Spleen (tissue), 11 donors: ENCODE results near the gene CCDC148. TPM values are rescaled to one million over a fixed set of nuclear protein-coding genes. Genes with fewer than 3 reads are reported as not detected.

Experiments used
- DNase-seq: peaks from one replicate; pipeline ENCODE4 v3.0.0-alpha.2; 2020
- H3K27ac ChIP-seq, 8 donors: fragments of 200-600 bp; sonication (generic) in 7 of 8; 1 replicate in 4 of 8; 2 replicates in 4 of 8; pipeline versions ENCODE4 v1.5.0 to v1.8.0; 2016 to 2021; ENCODE audit warnings: inconsistent platforms in 4 of 8, mild to moderate bottlenecking in 4 of 8, moderate library complexity in 1 of 8
- H3K27me3 ChIP-seq, 7 donors: fragments of 200-600 bp; sonication (generic) in 6 of 7; replicated peaks in 1 of 7; 1 replicate in 4 of 7; 2 replicates in 3 of 7; pipeline versions ENCODE4 v1.5.0 to v1.8.0; 2016 to 2021; ENCODE audit warnings: inconsistent platforms in 3 of 7, mild to moderate bottlenecking in 1 of 7
- H3K36me3 ChIP-seq, 6 donors: fragments of 200-600 bp; sonication (generic) in 5 of 6; 1 replicate in 4 of 6; 2 replicates in 2 of 6; pipeline versions ENCODE4 v1.5.0 to v1.8.0; 2016 to 2021; ENCODE audit warnings: inconsistent platforms in 2 of 6
- H3K4me1 ChIP-seq, 6 donors: fragments of 200-600 bp; sonication (generic) in 5 of 6; 1 replicate in 3 of 6; 2 replicates in 3 of 6; pipeline versions ENCODE4 v1.5.0 to v1.8.0; 2016 to 2021; ENCODE audit warnings: inconsistent platforms in 3 of 6
- H3K4me3 ChIP-seq, 8 donors: fragments of 200-600 bp; sonication (generic) in 7 of 8; 1 replicate in 4 of 8; 2 replicates in 4 of 8; pipeline versions ENCODE4 v1.5.0 to v1.8.0; 2016 to 2021; ENCODE audit warnings: inconsistent platforms in 4 of 8, mild to moderate bottlenecking in 4 of 8, moderate library complexity in 2 of 8
- H3K9me3 ChIP-seq, 8 donors: fragments of 200-600 bp; sonication (generic) in 7 of 8; 1 replicate in 4 of 8; 2 replicates in 4 of 8; pipeline versions ENCODE4 v1.5.0 to v1.8.0; 2016 to 2021; ENCODE audit warnings: inconsistent platforms in 4 of 8
- CTCF ChIP-seq, 11 experiments: fragments of 200-600 bp in 7 of 11; fragments of 450-650 bp in 4 of 11; sonication (generic) in 4 of 11; IDR thresholded peaks in 8 of 11; conservative IDR thresholded peaks in 3 of 11; 1 replicate in 7 of 11; 2 replicates in 4 of 11; pipeline versions ENCODE4 v1.4.0 to v1.8.0; 2016 to 2021; ENCODE audit warnings: antibody characterized with exemption in 11 of 11, inconsistent platforms in 4 of 11, mild to moderate bottlenecking in 1 of 11
- POLR2A ChIP-seq, 3 donors: fragments of 450-650 bp; IDR thresholded peaks; one replicate each; pipeline ENCODE4 v1.5.1; 2017; ENCODE audit warnings: antibody characterized with exemption in 3 of 3, mild to moderate bottlenecking in 1 of 3
- POLR2AphosphoS5 ChIP-seq, 3 donors: sonication (generic); formaldehyde crosslinking; IDR thresholded peaks; one replicate each; pipeline ENCODE4 v1.5.1; 2017; ENCODE audit warnings: antibody characterized with exemption in 3 of 3
- WGBS, 5 donors: extraction: QIAGEN DNeasy Blood & Tissue Kit in 3 of 5; methylation state at CpG; one replicate each; pipeline versions ENCODE4 v1.1.5 to v1.1.7; 2013 to 2018; 5-methylcytosine and 5-hydroxymethylcytosine counted together
- intact Hi-C: fragments of 100-400 bp; cut with DNase I; formaldehyde crosslinking; loops from one replicate; pipeline ENCODE4 v1.15.0; 2023; ENCODE audit warnings: low total_unique reads
- polyA plus RNA-seq, 3 donors: library from polyadenylated mRNA; stranded (reverse); fragments of 200-250 nt; gene quantifications; one replicate each; pipeline ENCODE4 v1.2.1, GENCODE V29; 2013
- total RNA-seq, 7 donors: library from RNA; depleted of rRNA in 3 of 7; stranded (reverse); fragments of >200 nt in 3 of 7; fragmentation: NEBNext Ultra II Directional in 4 of 7; extraction: Animal tissue kit (Norgen Biotek cat#: 25700) in 4 of 7; gene quantifications; one replicate each; pipeline versions ENCODE4 v1.1.0 to v1.2.1, GENCODE V29; 2016 to 2021
- donor health status: healthy with polysubstance abuse.
- donor health status: DM: no; HTN: no; CAD: no; lungs with moderate emphysema.
- donor health status: DM: no; HTN: no; CAD: no.
- donor health status: Bipolar disorder and iron deficiency.
- donor health status: healthy.
- donor health status: DM: no; HTN: no; CAD: no.
- donor health status: DM: yes; HTN: yes; CAD: no.

CCDC148 gene
- total and polyA plus RNA-seq, 10 donors = 0.07 to 0.79 (median 0.46) TPM

GRCh38 chr2:158487419-158487818, 30.9 kb upstream of the CCDC148 start:
- no peaks in the 10 kb centered on the region for H3K9me3 ChIP-seq
- no peaks in the 10 kb centered on the region for H3K36me3 ChIP-seq
- H3K4me1 ChIP-seq = peaks cover 0 to 24% (median 9%) of the 10 kb centered on the region in 6 donors
- no peak overlapping the region for H3K4me3 ChIP-seq
- TF ChIP-seq POLR2A (IDR thresholded peaks at IDR 0.05) (no peak), CTCF (IDR thresholded peaks at IDR 0.05 in 8 of 11, conservative IDR thresholded peaks at IDR 0.05 in 3 of 11) (no peak), POLR2AphosphoS5 (IDR thresholded peaks at IDR 0.05) (no peak)
- intact Hi-C loops = no loop called here
- no peak for DNase-seq
- no peaks in the 10 kb centered on the region for H3K27me3 ChIP-seq
- H3K27ac ChIP-seq = no peak overlapping the region

GRCh38 chr2:158486970-158487325, 30.4 kb upstream of the CCDC148 start:
- TF ChIP-seq CTCF (IDR thresholded peaks at IDR 0.05 in 8 of 11, conservative IDR thresholded peaks at IDR 0.05 in 3 of 11) = no peak
- no peak for TF ChIP-seq POLR2AphosphoS5 (IDR thresholded peaks at IDR 0.05)
- TF ChIP-seq POLR2A (IDR thresholded peaks at IDR 0.05) = no peak
- no peak for DNase-seq
- 69 to 85% (median 72%) methylated on average over 5 of the region's 5 CpGs for WGBS, 5 donors
- Histone ChIP-seq H3K9me3 (no peaks in the 10 kb centered on the region), H3K4me3 (no peak overlapping the region), H3K36me3 (no peaks in the 10 kb centered on the region), H3K27ac (no peak overlapping the region), H3K4me1 (peaks cover 0 to 24% (median 9%) of the 10 kb centered on the region in 6 donors), H3K27me3 (no peaks in the 10 kb centered on the region)
- intact Hi-C loops = no loop called here

GRCh38 chr2:158486150-158486969, 29.8 kb upstream of the CCDC148 start:
- Histone ChIP-seq H3K27ac (no peak overlapping the region), H3K4me1 (peaks cover 0 to 24% (median 9%) of the 10 kb centered on the region in 6 donors), H3K9me3 (no peaks in the 10 kb centered on the region), H3K36me3 (no peaks in the 10 kb centered on the region), H3K27me3 (no peaks in the 10 kb centered on the region), H3K4me3 (no peak overlapping the region)
- TF ChIP-seq CTCF (IDR thresholded peaks at IDR 0.05 in 8 of 11, conservative IDR thresholded peaks at IDR 0.05 in 3 of 11) (no peak), POLR2A (IDR thresholded peaks at IDR 0.05) (no peak), POLR2AphosphoS5 (IDR thresholded peaks at IDR 0.05) (no peak)
- intact Hi-C loops = no loop called here
- no peak for DNase-seq
- WGBS, 5 donors = 78 to 95% (median 86%) methylated on average over 3 of the region's 3 CpGs

- intact Hi-C loops = no loop called here
- Histone ChIP-seq H3K4me3 (no peak overlapping the region), H3K4me1 (peaks cover 0 to 24% (median 9%) of the 10 kb centered on the region in 6 donors), H3K27ac (no peak overlapping the region), H3K36me3 (no peaks in the 10 kb centered on the region), H3K27me3 (no peaks in the 10 kb centered on the region), H3K9me3 (no peaks in the 10 kb centered on the region)
- TF ChIP-seq CTCF (IDR thresholded peaks at IDR 0.05 in 8 of 11, conservative IDR thresholded peaks at IDR 0.05 in 3 of 11) = no peak
- TF ChIP-seq POLR2AphosphoS5 (IDR thresholded peaks at IDR 0.05) = no peak
- TF ChIP-seq POLR2A (IDR thresholded peaks at IDR 0.05) = no peak
- no peak for DNase-seq
- 64 to 85% (median 72%) methylated on average over 8 of the region's 8 CpGs for WGBS, 5 donors
Observed at GRCh38 chr2:158484892-158485556, 28.5 kb upstream of the CCDC148 start.
